Activated T-helper 2 cell treated with anti-CD3 and anti-CD28 coated beads, Interferon-gamma antibody, Interleukin-2, Interleukin-4, amounts not matched to agents 10 μg/mL and 5 μg/mL and 100 μg/mL, durations not matched to agents 14 hours and 24 hours and 36 hours (primary cell): ENCODE data around the gene ADD2. TPM values are rescaled to one million over a fixed set of nuclear protein-coding genes. Genes with fewer than 3 reads are reported as not detected.

Source experiments
- DNase-seq: peaks from one replicate; pipeline ENCODE4 v3.0.0; 2021; ENCODE audit warnings: low spot score
- H3K27ac Mint-ChIP-seq: one replicate; pipeline ENCODE4 v1.8.0; 2021; ENCODE audit warnings: mixed read lengths
- H3K27me3 Mint-ChIP-seq: one replicate; pipeline ENCODE4 v1.8.0; 2021; ENCODE audit warnings: low read depth, mixed read lengths
- H3K36me3 Mint-ChIP-seq: one replicate; pipeline ENCODE4 v1.8.0; 2021; ENCODE audit warnings: low read depth, mixed read lengths
- H3K4me1 Mint-ChIP-seq: one replicate; pipeline ENCODE4 v1.8.0; 2021; ENCODE audit warnings: low read depth, mixed read lengths
- H3K4me3 Mint-ChIP-seq: one replicate; pipeline ENCODE4 v1.8.0; 2021; ENCODE audit warnings: low read depth, mild to moderate bottlenecking, moderate library complexity, mixed read lengths
- H3K9me3 Mint-ChIP-seq: one replicate; pipeline ENCODE4 v1.8.0; 2021; ENCODE audit warnings: mixed read lengths
- intact Hi-C: fragments of 100-400 bp; cut with micrococcal nuclease; formaldehyde crosslinking; loops from one replicate; pipeline ENCODE4 v1.15.1; 2023
- total RNA-seq: library from RNA; stranded (reverse); gene quantifications from 2 replicates; pipeline ENCODE4 v1.2.3, GENCODE V29; 2022

Gene ADD2
- total RNA-seq, 1 donor from 2014 or later: 3.2 TPM

GRCh38 chr2:70708376-70709199 is 59.4 kb downstream of the ADD2 start:
- Mint-ChIP-seq H3K36me3 (no peaks in the 10 kb centered on the region), H3K9me3 (no peaks in the 10 kb centered on the region), H3K4me3 (no peak overlapping the region), H3K4me1 (peaks cover 8% of the 10 kb centered on the region), H3K27me3 (no peaks in the 10 kb centered on the region), H3K27ac (peak overlapping the region; percentile 59)
- no peak for DNase-seq
- intact Hi-C loops: no loop called here

GRCh38 chr2:70707706-70708105 is 60.3 kb downstream of the ADD2 start:
- no peaks in the 10 kb centered on the region for H3K9me3 Mint-ChIP-seq
- peaks cover 8% of the 10 kb centered on the region for H3K4me1 Mint-ChIP-seq
- no peak for DNase-seq
- no peaks in the 10 kb centered on the region for H3K36me3 Mint-ChIP-seq
- H3K27ac Mint-ChIP-seq: no peak overlapping the region
- intact Hi-C loops: no loop called here
- no peaks in the 10 kb centered on the region for H3K27me3 Mint-ChIP-seq
- no peak overlapping the region for H3K4me3 Mint-ChIP-seq

GRCh38 chr2:70706026-70706795 is 61.8 kb downstream of the ADD2 start:
- H3K36me3 Mint-ChIP-seq: no peaks in the 10 kb centered on the region
- no peak overlapping the region for H3K4me3 Mint-ChIP-seq
- DNase-seq: no peak
- H3K27ac Mint-ChIP-seq: no peak overlapping the region
- no peaks in the 10 kb centered on the region for H3K27me3 Mint-ChIP-seq
- H3K4me1 Mint-ChIP-seq: peaks cover 8% of the 10 kb centered on the region
- H3K9me3 Mint-ChIP-seq: no peaks in the 10 kb centered on the region
- intact Hi-C loops: no loop called here

GRCh38 chr2:70705160-70705850 is 62.7 kb downstream of the ADD2 start:
- Mint-ChIP-seq H3K4me3 (no peak overlapping the region), H3K9me3 (no peaks in the 10 kb centered on the region), H3K4me1 (peaks cover 8% of the 10 kb centered on the region), H3K27me3 (peaks cover 2% of the 10 kb centered on the region), H3K27ac (no peak overlapping the region), H3K36me3 (no peaks in the 10 kb centered on the region)
- no peak for DNase-seq
- intact Hi-C loops: no loop called here

GRCh38 chr2:70703900-70704549 is 64.0 kb downstream of the ADD2 start:
- intact Hi-C loops: no loop called here
- Mint-ChIP-seq H3K36me3 (no peaks in the 10 kb centered on the region), H3K27ac (no peak overlapping the region), H3K4me1 (peaks cover 6% of the 10 kb centered on the region), H3K27me3 (peaks cover 2% of the 10 kb centered on the region), H3K9me3 (no peaks in the 10 kb centered on the region), H3K4me3 (no peak overlapping the region)
- no peak for DNase-seq

GRCh38 chr2:70702711-70703395 is 65.1 kb downstream of the ADD2 start:
- H3K27ac Mint-ChIP-seq: no peak overlapping the region
- H3K9me3 Mint-ChIP-seq: no peaks in the 10 kb centered on the region
- H3K4me3 Mint-ChIP-seq: no peak overlapping the region
- no peaks in the 10 kb centered on the region for H3K4me1 Mint-ChIP-seq
- intact Hi-C loops: no loop called here
- DNase-seq: no peak
- H3K27me3 Mint-ChIP-seq: peaks cover 2% of the 10 kb centered on the region
- H3K36me3 Mint-ChIP-seq: no peaks in the 10 kb centered on the region

- no peaks in the 10 kb centered on the region for H3K9me3 Mint-ChIP-seq
- no peaks in the 10 kb centered on the region for H3K36me3 Mint-ChIP-seq
- no peak overlapping the region for H3K4me3 Mint-ChIP-seq
- DNase-seq: no peak
- peaks cover 2% of the 10 kb centered on the region for H3K27me3 Mint-ChIP-seq
- no peak overlapping the region for H3K27ac Mint-ChIP-seq
- no peaks in the 10 kb centered on the region for H3K4me1 Mint-ChIP-seq
- intact Hi-C loops: no loop called here
Measured at GRCh38 chr2:70698847-70699246, 69.2 kb downstream of the ADD2 start.

- Mint-ChIP-seq H3K4me1 (no peaks in the 10 kb centered on the region), H3K27ac (no peak overlapping the region), H3K4me3 (no peak overlapping the region), H3K27me3 (peaks cover 2% of the 10 kb centered on the region), H3K36me3 (no peaks in the 10 kb centered on the region), H3K9me3 (no peaks in the 10 kb centered on the region)
- DNase-seq: no peak
- intact Hi-C loops: no loop called here
Measured at GRCh38 chr2:70697603-70698383, 70.2 kb downstream of the ADD2 start.

- H3K4me1 Mint-ChIP-seq: no peaks in the 10 kb centered on the region
- intact Hi-C loops: no loop called here
- peaks cover 2% of the 10 kb centered on the region for H3K27me3 Mint-ChIP-seq
- H3K4me3 Mint-ChIP-seq: no peak overlapping the region
- no peak for DNase-seq
- no peaks in the 10 kb centered on the region for H3K9me3 Mint-ChIP-seq
- H3K27ac Mint-ChIP-seq: no peak overlapping the region
- H3K36me3 Mint-ChIP-seq: no peaks in the 10 kb centered on the region
Measured at GRCh38 chr2:70696142-70696541, 71.9 kb downstream of the ADD2 start.

GRCh38 chr2:70692256-70692655 is 75.7 kb downstream of the ADD2 start:
- no peaks in the 10 kb centered on the region for H3K9me3 Mint-ChIP-seq
- no peak overlapping the region for H3K27ac Mint-ChIP-seq
- intact Hi-C loops: no loop called here
- H3K27me3 Mint-ChIP-seq: no peaks in the 10 kb centered on the region
- H3K4me3 Mint-ChIP-seq: no peak overlapping the region
- no peak for DNase-seq
- no peaks in the 10 kb centered on the region for H3K4me1 Mint-ChIP-seq
- H3K36me3 Mint-ChIP-seq: no peaks in the 10 kb centered on the region

- Mint-ChIP-seq H3K36me3 (no peaks in the 10 kb centered on the region), H3K27me3 (no peaks in the 10 kb centered on the region), H3K4me3 (no peak overlapping the region), H3K9me3 (no peaks in the 10 kb centered on the region), H3K27ac (no peak overlapping the region), H3K4me1 (peaks cover 2% of the 10 kb centered on the region)
- intact Hi-C loops: no loop called here
- no peak for DNase-seq
Measured at GRCh38 chr2:70691497-70692140, 76.4 kb downstream of the ADD2 start.
